Endodermal cell (in vitro differentiated cells): Measurements from ENCODE around the gene PLEKHA8. TPM values are rescaled to one million over a fixed set of nuclear protein-coding genes. Genes with fewer than 3 reads are reported as not detected.

Experiments used
- DNase-seq: peaks from one replicate; pipeline ENCODE4 v3.0.0-alpha.2; 2017
- H3K27ac ChIP-seq: 2 replicates; pipeline ENCODE4 v1.5.1; 2013; ENCODE audit warnings: mild to moderate bottlenecking, low read depth, low read length, moderate library complexity
- H3K27me3 ChIP-seq: 2 replicates; pipeline ENCODE4 v1.6.1; 2013; ENCODE audit warnings: mild to moderate bottlenecking, low read length, moderate library complexity; ENCODE audit not compliant: insufficient read depth, control insufficient read depth, poor library complexity, severe bottlenecking
- H3K36me3 ChIP-seq: 2 replicates; pipeline ENCODE4 v1.7.0; 2013; ENCODE audit warnings: mild to moderate bottlenecking, low read length, moderate library complexity; ENCODE audit not compliant: control insufficient read depth, insufficient read depth
- H3K4me1 ChIP-seq: one replicate; pipeline ENCODE4 v1.7.0; 2013; ENCODE audit warnings: low read length; ENCODE audit not compliant: control insufficient read depth, insufficient read depth
- H3K4me3 ChIP-seq: 2 replicates; pipeline ENCODE4 v1.5.1; 2013; ENCODE audit warnings: mild to moderate bottlenecking, low read length, moderate library complexity
- H3K9ac ChIP-seq: 2 replicates; pipeline ENCODE4 v1.6.1; 2013; ENCODE audit warnings: mild to moderate bottlenecking, low read length, moderate library complexity; ENCODE audit not compliant: poor library complexity, severe bottlenecking; ENCODE audit errors: extremely low read depth
- H3K9me3 ChIP-seq: 2 replicates; pipeline ENCODE4 v1.6.1; 2013; ENCODE audit warnings: mild to moderate bottlenecking, low read length, moderate library complexity; ENCODE audit not compliant: control insufficient read depth
- H3K27ac Mint-ChIP-seq: 2 replicates; pipeline ENCODE4 v1.8.0; 2020; ENCODE audit warnings: mixed read lengths
- H3K27me3 Mint-ChIP-seq: 2 replicates; pipeline ENCODE4 v1.8.0; 2021; ENCODE audit warnings: mild to moderate bottlenecking, mixed read lengths; ENCODE audit not compliant: insufficient read depth
- H3K36me3 Mint-ChIP-seq: 2 replicates; pipeline ENCODE4 v1.8.0; 2020; ENCODE audit warnings: low read depth, mixed read lengths
- H3K4me1 Mint-ChIP-seq: 2 replicates; pipeline ENCODE4 v1.8.0; 2020; ENCODE audit warnings: mixed read lengths
- H3K4me3 Mint-ChIP-seq: 2 replicates; pipeline ENCODE4 v1.8.0; 2020; ENCODE audit warnings: mild to moderate bottlenecking, moderate library complexity, mixed read lengths
- H3K9me3 Mint-ChIP-seq: 2 replicates; pipeline ENCODE4 v1.8.0; 2020; ENCODE audit warnings: mild to moderate bottlenecking, mixed read lengths
- CTCF ChIP-seq: fragments of 200-600 bp; sonication (generic); conservative IDR thresholded peaks from 2 replicates; pipeline ENCODE4 v1.5.0; 2021; ENCODE audit warnings: antibody characterized with exemption, mild to moderate bottlenecking
- WGBS, 2 experiments: methylation state at CpG; one replicate each; pipeline versions ENCODE4 v1.1.5 to v1.1.7; 2013; ENCODE audit warnings: missing lambda C conversion rate in 2 of 2, mixed read lengths in 1 of 2; ENCODE audit not compliant: insufficient coverage in 1 of 2, insufficient read length in 1 of 2; 5-methylcytosine and 5-hydroxymethylcytosine counted together
- total RNA-seq, 2 donors: library from RNA; stranded (reverse); fragmentation: NEBNext Ultra II Directional in 1 of 2; extraction: Animal tissue kit (Norgen Biotek cat#: 25700) in 1 of 2; gene quantifications; 2 replicates in 1 of 2; 3 replicates in 1 of 2; pipeline ENCODE4 v1.2.1, GENCODE V29; 2021

PLEKHA8 gene
- total RNA-seq, 2 donors from 2014 or later: 37.7 to 42.2 TPM

GRCh38 chr7:30162133-30162532 is 133.9 kb downstream of the PLEKHA8 start:
- no peaks in the 10 kb centered on the region for H3K36me3 Mint-ChIP-seq
- TF ChIP-seq CTCF: no peak
- no peak overlapping the region for H3K27ac Mint-ChIP-seq
- H3K4me3 Mint-ChIP-seq: no peak overlapping the region
- Histone ChIP-seq H3K4me3 (no peak overlapping the region), H3K27me3 (no peaks in the 10 kb centered on the region), H3K9me3 (no peaks in the 10 kb centered on the region), H3K9ac (no peak overlapping the region), H3K36me3 (no peaks in the 10 kb centered on the region), H3K27ac (no peak overlapping the region), H3K4me1 (no peaks in the 10 kb centered on the region)
- no peak for DNase-seq
- H3K27me3 Mint-ChIP-seq: peaks cover 6% of the 10 kb centered on the region
- H3K4me1 Mint-ChIP-seq: peaks cover 24% of the 10 kb centered on the region
- H3K9me3 Mint-ChIP-seq: no peaks in the 10 kb centered on the region
- WGBS, 2 experiments: 50 to 87% methylated on average over 1 to 3 of the region's 3 CpGs

- DNase-seq: no peak
These were observed 134.5 kb downstream of the PLEKHA8 start for GRCh38 chr7:30162622-30163124.

GRCh38 chr7:30163231-30163894 is 135.2 kb downstream of the PLEKHA8 start:
- Histone ChIP-seq H3K27ac (peak overlapping the region; percentile 64), H3K27me3 (peaks cover 11% of the 10 kb centered on the region), H3K9ac (no peak overlapping the region), H3K4me1 (no peaks in the 10 kb centered on the region), H3K4me3 (no peak overlapping the region), H3K9me3 (no peaks in the 10 kb centered on the region), H3K36me3 (no peaks in the 10 kb centered on the region)
- Mint-ChIP-seq H3K9me3 (no peaks in the 10 kb centered on the region), H3K27ac (no peak overlapping the region), H3K27me3 (peaks cover 18% of the 10 kb centered on the region), H3K4me3 (no peak overlapping the region), H3K36me3 (peaks cover 2% of the 10 kb centered on the region), H3K4me1 (peaks cover 24% of the 10 kb centered on the region)
- TF ChIP-seq CTCF: no peak
- no peak for DNase-seq
- 84 to 85% methylated on average over 9 to 13 of the region's 13 CpGs for WGBS, 2 experiments

More at GRCh38 chr7:30162622-30163124, 134.5 kb downstream of the PLEKHA8 start:
- WGBS, 2 experiments: 25 to 42% methylated on average over 4 to 5 of the region's 5 CpGs
- Histone ChIP-seq H3K9me3 (no peaks in the 10 kb centered on the region), H3K9ac (no peak overlapping the region), H3K4me3 (no peak overlapping the region), H3K36me3 (no peaks in the 10 kb centered on the region), H3K27ac (peak overlapping the region; percentile 64), H3K4me1 (no peaks in the 10 kb centered on the region), H3K27me3 (peaks cover 4% of the 10 kb centered on the region)
- H3K9me3 Mint-ChIP-seq: no peaks in the 10 kb centered on the region
- H3K36me3 Mint-ChIP-seq: peaks cover under 1% of the 10 kb centered on the region
- H3K4me1 Mint-ChIP-seq: peaks cover 24% of the 10 kb centered on the region
- no peak overlapping the region for H3K4me3 Mint-ChIP-seq
- H3K27ac Mint-ChIP-seq: no peak overlapping the region
- H3K27me3 Mint-ChIP-seq: peaks cover 11% of the 10 kb centered on the region
- TF ChIP-seq CTCF: no peak
